ENCODE data around the gene PJVK.
A peak's percentile ranks its signal among the peaks of the same experiment; 100 is the strongest.

Gene PJVK

GRCh38 chr2:178480227-178481181 is 29.3 kb downstream of the PJVK start, which contains the start of gene PLEKHA3:
TSS of gene PLEKHA3 (plus strand) at chr2:178480457. CDS start at chr2:178480870, 413 bp downstream.
- peak; percentile 41 to 58 (median 43) for DNase-seq (ENCODE audit: low read depth in 3 of 3, low spot score in 1 of 3)

- no peak for DNase-seq (ENCODE audit: low read depth in 3 of 3, low spot score in 1 of 3)
Measured at GRCh38 chr2:178482437-178482836, 31.3 kb downstream of the PJVK start.

GRCh38 chr2:178484245-178485041 is 33.3 kb downstream of the PJVK start:
- DNase-seq (ENCODE audit: low read depth in 3 of 3, low spot score in 1 of 3) = no peak

- DNase-seq (ENCODE audit: low read depth in 3 of 3, low spot score in 1 of 3) = no peak
Measured at GRCh38 chr2:178485356-178485755, 34.2 kb downstream of the PJVK start.

GRCh38 chr2:178491612-178492011 is 40.4 kb downstream of the PJVK start:
- DNase-seq (ENCODE audit: low read depth in 3 of 3, low spot score in 1 of 3) = no peak

- DNase-seq (ENCODE audit: low read depth in 3 of 3, low spot score in 1 of 3) = no peak
Measured at GRCh38 chr2:178496049-178496448, 44.9 kb downstream of the PJVK start.

GRCh38 chr2:178498137-178498536 is 47.0 kb downstream of the PJVK start:
- no peak for DNase-seq (ENCODE audit: low read depth in 3 of 3, low spot score in 1 of 3)

GRCh38 chr2:178499640-178500039 is 48.5 kb downstream of the PJVK start:
- no peak for DNase-seq (ENCODE audit: low read depth in 3 of 3, low spot score in 1 of 3)

- DNase-seq (ENCODE audit: low read depth in 3 of 3, low spot score in 1 of 3) = no peak
Measured at GRCh38 chr2:178502751-178503150, 51.6 kb downstream of the PJVK start.

- no peak for DNase-seq (ENCODE audit: low read depth in 3 of 3, low spot score in 1 of 3)
Measured at GRCh38 chr2:178506101-178506500, 54.9 kb downstream of the PJVK start.

GRCh38 chr2:178506524-178506923 is 55.3 kb downstream of the PJVK start:
- no peak for DNase-seq (ENCODE audit: low read depth in 3 of 3, low spot score in 1 of 3)

GRCh38 chr2:178506949-178507348 is 55.8 kb downstream of the PJVK start:
- DNase-seq (ENCODE audit: low read depth in 3 of 3, low spot score in 1 of 3) = no peak

GRCh38 chr2:178508646-178509045 is 57.5 kb downstream of the PJVK start:
- DNase-seq (ENCODE audit: low read depth in 3 of 3, low spot score in 1 of 3) = no peak

GRCh38 chr2:178510384-178510783 is 59.2 kb downstream of the PJVK start:
- no peak for DNase-seq (ENCODE audit: low read depth in 3 of 3, low spot score in 1 of 3)

Data from stimulated activated CD4-positive, alpha-beta T cell treated with anti-CD3 and anti-CD28 coated beads, TNF-alpha, amount 100 ng/mL, for 1 hour (primary cell).